Endothelial cell of umbilical vein (primary cell): Measurements from ENCODE around the gene SMKR1. TPM values are rescaled to one million over a fixed set of nuclear protein-coding genes. Genes with fewer than 3 reads are reported as not detected.
A peak's percentile ranks its signal among the peaks of the same experiment; 100 is the strongest.

Experiments
- BruUV-seq: library from RNA; stranded (reverse); fragments of 400-500 nt; replicated peaks from 2 replicates; lab custom pipeline; 2021; lab: Mats Ljungman, UMichigan
- CTCF ChIA-PET: fragments of 300-600, 350-600 bp; sonication (Branson Sonifier 250); formaldehyde crosslinking; loops from one replicate; lab custom pipeline; 2021; ENCODE audit warnings: antibody characterized with exemption, inconsistent platforms; lab: Charles Lee
- POLR2A ChIA-PET: fragments of 300-600, 350-600 bp; sonication (Branson Sonifier 250); formaldehyde crosslinking; loops from one replicate; lab custom pipeline; 2021; ENCODE audit warnings: antibody characterized with exemption, inconsistent platforms; lab: Charles Lee
- DNase-seq: peaks from one replicate; pipeline ENCODE4 v3.0.0-alpha.2; 2011; ENCODE audit warnings: low read depth, low spot score
- FAIRE-seq: peaks from 2 replicates; lab custom pipeline; 2011; peaks lifted over from hg19 to GRCh38; lab: Jason Lieb, UNC
- H2AFZ ChIP-seq: 2 replicates; pipeline ENCODE4 v1.6.0; 2012; ENCODE audit warnings: low read depth, low read length, control low read depth, inconsistent platforms
- H3K27ac ChIP-seq: 2 replicates; pipeline ENCODE4 v1.5.1; 2011; ENCODE audit warnings: low read depth, mild to moderate bottlenecking, control low read depth, low read length, moderate library complexity; ENCODE audit not compliant: insufficient read depth
- H3K27me3 ChIP-seq, 2 experiments: 2 replicates each; pipeline versions ENCODE4 v1.6.0 to v1.6.1; 2011; ENCODE audit warnings: low read length in 2 of 2, mixed read lengths in 1 of 2; ENCODE audit not compliant: control insufficient read depth in 2 of 2, insufficient read depth in 2 of 2
- H3K36me3 ChIP-seq, 2 experiments: 2 replicates in 1 of 2; 3 replicates in 1 of 2; pipeline ENCODE4 v1.5.1; 2011; ENCODE audit warnings: low read length in 2 of 2, mild to moderate bottlenecking in 1 of 2, moderate library complexity in 1 of 2; ENCODE audit not compliant: control insufficient read depth in 2 of 2, insufficient read depth in 2 of 2; ENCODE audit errors: extremely low read depth in 1 of 2
- H3K4me1 ChIP-seq: 3 replicates; pipeline ENCODE4 v1.5.1; 2011; ENCODE audit warnings: mild to moderate bottlenecking, low read length; ENCODE audit not compliant: control insufficient read depth, insufficient read depth; ENCODE audit errors: extremely low read depth
- H3K4me2 ChIP-seq: 2 replicates; pipeline ENCODE4 v1.6.1; 2011; ENCODE audit warnings: low read length, control low read depth, mixed read lengths; ENCODE audit not compliant: insufficient read depth
- H3K4me3 ChIP-seq, 3 experiments: fragments of 200-600 bp in 1 of 3; sonication (generic), shearing (Covaris generic) in 1 of 3; replicated peaks in 1 of 3; 2 replicates each; pipeline ENCODE4 v1.5.1; 2011 to 2016; ENCODE audit warnings: control low read depth in 3 of 3, low read length in 3 of 3, mild to moderate bottlenecking in 2 of 3, inconsistent platforms in 1 of 3, low read depth in 1 of 3, moderate library complexity in 1 of 3; ENCODE audit not compliant: insufficient read depth in 1 of 3
- H3K79me2 ChIP-seq: 2 replicates; pipeline ENCODE4 v1.6.0; 2012; ENCODE audit warnings: low read length, inconsistent platforms; ENCODE audit not compliant: control insufficient read depth, insufficient read depth
- H3K9ac ChIP-seq: replicated peaks from 2 replicates; pipeline ENCODE3; 2011; ENCODE audit warnings: low read length, control low read depth; ENCODE audit not compliant: insufficient read depth; ENCODE audit errors: extremely low read depth
- H3K9me1 ChIP-seq: replicated peaks from 3 replicates; pipeline ENCODE4 v1.6.0; 2011; ENCODE audit warnings: mild to moderate bottlenecking, low read length; ENCODE audit not compliant: control insufficient read depth, insufficient read depth; ENCODE audit errors: extremely low read depth
- H3K9me3 ChIP-seq: replicated peaks from 2 replicates; pipeline ENCODE4 v1.5.1; 2012; ENCODE audit warnings: low read length, inconsistent platforms; ENCODE audit not compliant: control insufficient read depth, insufficient read depth
- H4K20me1 ChIP-seq: replicated peaks from 2 replicates; pipeline ENCODE3; 2011; ENCODE audit warnings: mild to moderate bottlenecking, low read length; ENCODE audit not compliant: control insufficient read depth, insufficient read depth; ENCODE audit errors: extremely low read depth
- EZH2 ChIP-seq: IDR thresholded peaks from 2 replicates; pipeline ENCODE4 v1.6.1; 2012; ENCODE audit warnings: borderline replicate concordance, low read depth, mild to moderate bottlenecking, moderate library complexity, low read length, inconsistent platforms; ENCODE audit not compliant: severe bottlenecking
- FOS ChIP-seq: IDR thresholded peaks from 2 replicates; pipeline ENCODE4 v1.6.1; 2011; ENCODE audit warnings: mild to moderate bottlenecking, low read length, moderate library complexity, borderline replicate concordance; ENCODE audit not compliant: insufficient read depth
- GATA2 ChIP-seq: IDR thresholded peaks from 2 replicates; pipeline ENCODE4 v1.7.0; 2011; ENCODE audit warnings: low read depth, mild to moderate bottlenecking, moderate library complexity, mixed read lengths, low read length; ENCODE audit not compliant: insufficient read length, insufficient read depth
- JUN ChIP-seq: IDR thresholded peaks from 2 replicates; pipeline ENCODE4 v1.6.1; 2011; ENCODE audit warnings: borderline replicate concordance, low read depth; ENCODE audit not compliant: insufficient read length, insufficient read depth
- MYC ChIP-seq: IDR thresholded peaks from one replicate; pipeline ENCODE4 v1.6.1; 2011; ENCODE audit warnings: mild to moderate bottlenecking, low read depth, low read length
- POLR2A ChIP-seq: IDR thresholded peaks from 2 replicates; pipeline ENCODE4 v1.6.1; 2012; ENCODE audit warnings: low read depth, mild to moderate bottlenecking, control low read depth, low read length
- POLR2AphosphoS5 ChIP-seq: IDR thresholded peaks from 2 replicates; pipeline ENCODE4 v1.6.1; 2012; ENCODE audit warnings: low read depth, mild to moderate bottlenecking, control low read depth, low read length, moderate library complexity; ENCODE audit not compliant: insufficient read depth
- dilution Hi-C: fragments of 300-500 bp; cut with MboI; formaldehyde crosslinking; loops from one replicate; pipeline ENCODE4 v1.15.0; 2019; ENCODE audit warnings: low sequenced_read_pairs; ENCODE audit not compliant: extremely low pct_ligation_motif_present
- intact Hi-C: fragments of 100-400 bp; cut with micrococcal nuclease; formaldehyde crosslinking; loops from one replicate; pipeline ENCODE4 v1.10.0; 2022
- polyA plus RNA-seq, 4 experiments: library from polyadenylated mRNA; depleted of rRNA in 3 of 4; stranded (reverse) in 3 of 4; unstranded in 1 of 4; fragments of >200 nt; gene quantifications; 2 replicates each; pipeline versions ENCODE4 v1.2.1 to v1.2.3, GENCODE V29; 2011 to 2012; ENCODE audit warnings: missing spikeins in 1 of 4
- total RNA-seq: library from RNA; stranded (reverse); gene quantifications from 2 replicates; pipeline ENCODE4 v1.2.3, GENCODE V29; 2021
- TF ChIP-seq, protein P1 (sequence below), 2 donors: IDR thresholded peaks; 1 replicate in 1 of 2; 2 replicates in 1 of 2; pipeline ENCODE4 v1.5.1; 2011; ENCODE audit warnings: low read length in 2 of 2, mild to moderate bottlenecking in 2 of 2, moderate library complexity in 2 of 2, control low read depth in 1 of 2, inconsistent platforms in 1 of 2, low read depth in 1 of 2; ENCODE audit not compliant: insufficient read depth in 1 of 2; ENCODE audit errors: extremely low read depth in 1 of 2
- TF ChIP-seq, protein P2 (sequence below): IDR thresholded peaks from 2 replicates; pipeline ENCODE4 v1.6.1; 2011; ENCODE audit not compliant: insufficient read depth, insufficient read length

Gene SMKR1
- total and polyA plus RNA-seq, 2 donors (not counting 3 experiments of a cell fraction or from before 2014, with no cell fraction given): 0.64 TPM; not detected in 1

DNA sequence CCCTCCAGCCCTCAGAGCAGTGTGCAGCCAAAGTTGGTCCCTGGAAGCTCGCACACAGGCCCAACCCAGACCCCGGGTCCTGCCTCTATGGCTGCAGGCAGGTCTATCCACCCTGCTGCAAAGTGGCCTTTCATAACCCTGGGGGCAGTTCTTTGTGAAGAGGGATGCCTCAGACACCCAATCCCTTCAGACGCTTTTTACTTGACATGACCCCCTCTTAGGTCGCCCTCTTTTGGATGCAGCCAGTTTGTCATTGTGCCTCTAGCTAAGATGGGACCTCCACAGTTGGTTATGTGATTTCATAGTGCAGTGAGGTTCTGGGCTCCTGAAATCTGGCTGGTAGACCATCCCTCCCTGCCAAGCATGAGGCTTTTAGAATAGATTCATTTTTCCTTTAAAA, 27.3 kb downstream of the SMKR1 start:
- no TSS peak for BruUV-seq
- Histone ChIP-seq H3K4me3 (no peak overlapping the region), H3K79me2 (no peaks in the 10 kb centered on the region), H3K4me1 (no peaks in the 10 kb centered on the region), H3K9ac (no peak overlapping the region), H3K27ac (no peak overlapping the region), H3K4me2 (no peak overlapping the region), H3K9me1 (no peaks in the 10 kb centered on the region), H3K36me3 (no peaks in the 10 kb centered on the region), H2AFZ (no peak overlapping the region), H3K9me3 (no peaks in the 10 kb centered on the region), H3K27me3 (no peaks in the 10 kb centered on the region), H4K20me1 (no peaks in the 10 kb centered on the region)
- dilution Hi-C loops: no loop called here
- FAIRE-seq (no peak), DNase-seq (no peak)
- CTCF ChIA-PET: no interaction called here
- TF ChIP-seq, protein P1, sequence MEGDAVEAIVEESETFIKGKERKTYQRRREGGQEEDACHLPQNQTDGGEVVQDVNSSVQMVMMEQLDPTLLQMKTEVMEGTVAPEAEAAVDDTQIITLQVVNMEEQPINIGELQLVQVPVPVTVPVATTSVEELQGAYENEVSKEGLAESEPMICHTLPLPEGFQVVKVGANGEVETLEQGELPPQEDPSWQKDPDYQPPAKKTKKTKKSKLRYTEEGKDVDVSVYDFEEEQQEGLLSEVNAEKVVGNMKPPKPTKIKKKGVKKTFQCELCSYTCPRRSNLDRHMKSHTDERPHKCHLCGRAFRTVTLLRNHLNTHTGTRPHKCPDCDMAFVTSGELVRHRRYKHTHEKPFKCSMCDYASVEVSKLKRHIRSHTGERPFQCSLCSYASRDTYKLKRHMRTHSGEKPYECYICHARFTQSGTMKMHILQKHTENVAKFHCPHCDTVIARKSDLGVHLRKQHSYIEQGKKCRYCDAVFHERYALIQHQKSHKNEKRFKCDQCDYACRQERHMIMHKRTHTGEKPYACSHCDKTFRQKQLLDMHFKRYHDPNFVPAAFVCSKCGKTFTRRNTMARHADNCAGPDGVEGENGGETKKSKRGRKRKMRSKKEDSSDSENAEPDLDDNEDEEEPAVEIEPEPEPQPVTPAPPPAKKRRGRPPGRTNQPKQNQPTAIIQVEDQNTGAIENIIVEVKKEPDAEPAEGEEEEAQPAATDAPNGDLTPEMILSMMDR (IDR thresholded peaks at IDR 0.05; ENCODE audit: extremely low read depth in 1 of 2, insufficient read depth in 1 of 2, low read depth in 1 of 2, low read length in 2 of 2): no peak
- no peak for TF ChIP-seq POLR2AphosphoS5
- no peak for TF ChIP-seq MYC
- TF ChIP-seq POLR2A: no peak
- POLR2A ChIA-PET: no interaction called here
- intact Hi-C loops: no loop called here

DNA sequence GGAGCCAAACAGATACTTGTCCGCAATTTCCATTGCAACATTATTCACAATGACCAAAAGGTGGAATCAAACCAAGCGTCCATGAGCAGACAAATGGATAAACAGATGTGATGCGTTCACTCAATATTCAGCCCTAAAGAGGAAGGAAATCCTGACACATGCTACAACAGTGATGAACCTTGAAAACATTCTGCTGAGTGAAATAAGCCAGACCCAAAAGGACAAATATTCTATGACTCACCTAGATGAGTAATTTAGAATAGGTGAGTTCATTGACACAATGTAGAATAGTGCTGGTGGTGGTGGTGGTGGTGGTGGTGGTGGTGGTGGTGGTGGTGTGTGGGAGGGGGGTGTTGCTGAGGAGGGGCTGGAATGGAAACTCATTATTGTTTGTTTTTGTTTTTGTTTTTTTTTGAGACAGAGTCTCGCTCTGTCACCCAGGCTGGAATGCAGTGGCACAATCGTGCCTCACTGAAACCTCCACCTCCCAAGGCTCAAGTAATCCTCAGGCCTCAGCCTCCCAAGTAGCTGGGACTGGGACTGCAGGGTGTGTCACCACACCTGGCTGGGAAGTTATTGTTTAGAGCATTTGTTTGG, 28.6 kb downstream of the SMKR1 start:
- H3K9ac ChIP-seq: no peak overlapping the region
- no peaks in the 10 kb centered on the region for H3K4me1 ChIP-seq
- no peaks in the 10 kb centered on the region for H3K36me3 ChIP-seq
- H3K27me3 ChIP-seq: no peaks in the 10 kb centered on the region
- no peaks in the 10 kb centered on the region for H4K20me1 ChIP-seq
- no peaks in the 10 kb centered on the region for H3K79me2 ChIP-seq
- TF ChIP-seq GATA2 (no peak), POLR2AphosphoS5 (peak; percentile 33), MYC (no peak), EZH2 (no peak), POLR2A (no peak), FOS (peak; percentile 83), JUN (peak; percentile 62)
- TF ChIP-seq, protein P1 (IDR thresholded peaks at IDR 0.05; ENCODE audit: extremely low read depth in 1 of 2, insufficient read depth in 1 of 2, low read depth in 1 of 2, low read length in 2 of 2): no peak
- TF ChIP-seq, protein P2, sequence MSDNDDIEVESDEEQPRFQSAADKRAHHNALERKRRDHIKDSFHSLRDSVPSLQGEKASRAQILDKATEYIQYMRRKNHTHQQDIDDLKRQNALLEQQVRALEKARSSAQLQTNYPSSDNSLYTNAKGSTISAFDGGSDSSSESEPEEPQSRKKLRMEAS: no peak
- CTCF ChIA-PET: no interaction called here
- no peaks in the 10 kb centered on the region for H3K9me3 ChIP-seq
- no peaks in the 10 kb centered on the region for H3K9me1 ChIP-seq
- POLR2A ChIA-PET: no interaction called here
- DNase-seq (peak; percentile 47), FAIRE-seq (peak; percentile 76)
- no TSS peak for BruUV-seq
- peak overlapping the region; percentile 14 for H2AFZ ChIP-seq
- H3K4me2 ChIP-seq: peak overlapping the region; percentile 8
- no peak overlapping the region for H3K4me3 ChIP-seq
- H3K27ac ChIP-seq: no peak overlapping the region
- dilution Hi-C loops: no loop called here
- intact Hi-C loops: no loop called here
